ENCODE results near the gene KLRC2.
"Not testable (repeated sequence)": the region's sequence is repeated elsewhere in the genome, so short reads cannot be mapped to it uniquely, and the experiment has no call there.

KLRC2 gene

DNA sequence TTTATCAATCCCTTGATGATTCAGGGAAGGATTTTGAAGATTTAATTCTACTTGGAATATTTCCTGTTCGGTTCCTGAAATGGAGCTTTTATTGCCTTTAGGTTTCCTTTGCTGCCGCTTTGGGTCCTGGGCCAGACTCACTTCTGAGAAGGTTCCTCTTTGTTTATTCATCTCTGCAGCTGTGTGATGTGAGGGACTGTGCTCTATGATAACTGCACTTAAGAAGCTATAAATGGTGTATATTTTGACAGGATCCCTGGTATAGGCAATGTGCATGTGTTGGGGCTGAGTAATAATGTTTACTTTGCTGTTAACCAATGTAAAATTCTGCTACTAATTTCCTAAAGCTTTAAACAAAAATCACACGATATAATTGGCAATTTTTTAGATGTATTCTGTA, at the start of gene KLRC2:
Gene KLRC2, minus strand, starts transcription at position 195 of the 400 bp plus-strand sequence. Its CDS starts 24 bp downstream, at position 171.
- DNase-seq (ENCODE audit: low spot score): not testable (repeated sequence)

DNA sequence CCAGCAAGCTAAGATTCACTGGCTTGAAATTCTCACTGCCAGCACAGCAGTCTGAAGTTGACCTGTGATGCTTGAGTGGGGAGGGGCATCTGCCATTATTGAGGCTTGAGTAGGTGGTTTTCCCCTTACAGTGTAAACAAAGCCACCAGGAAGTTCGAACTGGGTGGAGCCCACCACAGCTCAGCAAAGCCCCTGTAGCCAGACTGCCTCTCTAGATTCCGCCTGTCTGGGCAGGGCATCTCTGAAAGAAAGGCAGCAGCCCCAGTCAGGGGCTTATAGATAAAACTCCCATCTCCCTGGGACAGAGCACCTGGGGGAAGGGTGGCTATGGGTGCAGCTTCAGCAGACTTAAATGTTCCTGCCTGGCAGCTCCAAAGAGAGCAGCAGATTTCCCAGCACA, 46.1 kb upstream of the KLRC2 start:
- DNase-seq (ENCODE audit: low spot score): not testable (repeated sequence)

DNA sequence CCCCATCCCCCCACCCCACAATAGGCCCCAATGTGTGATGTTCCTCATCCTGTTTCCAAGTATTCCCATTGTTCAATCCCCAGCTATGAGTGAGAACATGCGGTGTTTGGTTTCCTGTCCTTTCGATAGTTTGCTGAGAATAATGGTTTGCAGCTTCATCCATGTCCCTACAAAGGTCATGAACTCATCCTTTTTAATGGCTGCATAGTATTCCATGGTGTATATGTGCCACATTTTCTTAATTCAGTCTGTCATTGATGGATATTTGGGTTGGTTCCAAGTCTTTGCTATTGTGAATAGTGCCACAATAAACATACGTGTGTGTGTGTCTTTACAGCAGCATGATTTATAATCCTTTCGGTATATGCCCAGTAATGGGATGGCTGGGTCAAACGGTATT, 37.0 kb upstream of the KLRC2 start:
- DNase-seq (ENCODE audit: low spot score): not testable (repeated sequence)

DNA sequence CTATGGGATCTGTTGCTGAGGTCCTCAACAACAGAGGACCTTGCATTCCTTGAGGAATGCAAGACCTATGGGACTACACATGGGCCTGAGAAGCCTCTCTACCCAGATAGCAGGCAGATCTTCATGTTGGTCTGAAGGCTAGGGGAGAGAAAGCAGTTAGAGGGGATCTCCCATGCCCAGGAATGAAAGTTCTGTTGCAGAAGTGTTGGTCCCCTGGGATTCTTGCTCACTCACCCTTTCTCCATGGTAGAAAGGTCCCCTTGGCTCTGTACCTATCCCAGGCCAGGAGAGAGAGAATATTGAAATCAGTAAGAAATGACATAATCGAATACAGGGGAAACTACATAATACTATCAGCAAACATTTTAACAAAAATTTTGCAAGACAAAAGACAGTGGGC, 33.9 kb upstream of the KLRC2 start:
- DNase-seq (ENCODE audit: low spot score): no peak

DNA sequence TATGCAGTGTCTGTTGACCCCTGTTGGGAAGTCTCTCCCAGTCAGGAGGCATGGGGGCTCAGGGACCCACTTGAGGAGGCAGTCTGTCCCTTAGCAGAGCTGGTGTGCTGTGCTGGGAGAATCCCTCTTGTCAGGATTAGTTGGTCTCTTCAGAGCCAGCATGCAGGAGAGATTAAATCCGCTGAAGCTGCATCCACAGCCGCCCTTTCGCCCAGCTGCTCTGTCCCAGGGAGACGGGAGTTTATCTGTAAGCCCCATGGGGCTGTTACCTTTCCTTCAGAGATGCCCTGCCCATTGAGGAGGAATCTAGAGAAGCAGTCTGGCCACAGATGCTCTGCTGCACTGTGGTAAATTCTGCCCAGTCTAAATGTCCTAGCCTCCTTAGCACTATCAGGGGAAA, 30.5 kb upstream of the KLRC2 start:
- no peak for DNase-seq (ENCODE audit: low spot score)

DNA sequence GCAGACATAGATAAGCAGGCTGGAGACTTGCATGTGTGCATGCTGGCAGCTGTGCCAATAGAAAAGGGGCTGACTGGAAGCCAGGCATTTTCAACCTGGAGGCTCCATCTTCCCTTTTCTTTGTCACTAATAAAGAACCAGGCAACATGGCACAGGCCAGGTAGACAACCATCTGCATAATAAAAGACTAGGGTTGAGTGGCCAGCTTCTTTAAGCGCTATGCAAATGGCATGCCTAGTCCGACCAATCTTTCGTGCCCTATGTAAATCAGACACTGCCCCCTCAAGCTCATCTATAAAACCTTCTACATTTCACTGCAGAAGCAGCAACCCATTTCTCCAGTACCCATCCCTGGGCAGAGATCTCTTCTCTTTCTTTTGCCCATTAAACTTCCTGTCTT, 21.9 kb upstream of the KLRC2 start:
- DNase-seq (ENCODE audit: low spot score): no peak

DNA sequence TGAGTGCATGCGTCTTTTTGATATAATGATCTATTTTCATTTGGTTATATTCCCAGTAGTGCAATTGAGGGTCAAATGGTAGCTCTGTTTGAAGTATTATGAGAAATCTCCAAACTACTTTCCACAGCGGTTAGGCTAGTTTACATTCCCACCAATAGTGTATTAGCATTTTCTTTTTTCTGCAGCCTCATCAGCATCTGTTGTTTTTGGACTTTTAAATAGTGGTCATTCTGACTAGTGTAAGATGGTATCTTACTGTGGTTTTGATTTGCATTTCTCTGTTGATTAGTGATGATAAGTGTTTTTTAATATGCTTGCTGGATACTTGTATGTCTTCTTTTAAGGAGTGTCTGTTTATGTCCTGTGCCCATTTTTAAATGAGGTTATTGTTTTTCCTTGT, 21.0 kb upstream of the KLRC2 start:
- no peak for DNase-seq (ENCODE audit: low spot score)

DNA sequence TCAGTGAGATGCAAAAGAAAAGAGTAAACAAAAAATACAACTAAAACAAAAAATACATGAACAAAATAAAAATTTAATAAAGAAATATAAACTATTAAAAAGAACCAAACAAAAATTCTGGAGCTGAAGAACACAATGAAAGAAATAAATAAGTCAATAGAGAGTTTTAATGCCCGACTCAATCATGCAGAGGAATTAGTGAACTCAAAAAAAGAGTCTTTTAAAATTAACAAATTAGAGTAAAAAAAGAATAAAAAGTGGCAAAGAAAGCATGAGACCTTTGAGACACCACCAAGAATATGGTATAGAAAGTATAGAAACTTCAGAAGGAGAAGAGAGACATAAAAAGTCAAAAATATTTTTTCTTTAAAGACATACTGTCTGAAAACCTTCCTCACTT, 20.0 kb upstream of the KLRC2 start:
- no peak for DNase-seq (ENCODE audit: low spot score)

DNA sequence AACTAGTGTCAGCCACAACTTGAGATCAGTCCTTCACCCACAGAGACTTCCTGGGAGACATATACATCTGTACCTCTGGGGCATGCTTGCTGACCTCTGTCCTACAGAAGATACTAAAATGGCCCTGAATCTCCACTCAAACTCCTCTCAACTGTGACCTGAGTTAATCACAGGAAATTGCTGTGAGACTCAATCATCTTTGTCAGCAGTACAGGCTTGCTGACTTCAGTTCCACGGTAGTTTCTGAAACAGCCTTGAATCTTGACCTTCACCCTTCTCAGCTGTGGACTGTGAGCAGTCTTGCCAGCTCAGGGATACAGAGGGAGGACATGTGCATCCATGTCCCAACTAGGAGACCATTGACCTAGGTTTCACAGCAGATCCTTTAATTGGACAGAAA, 18.7 kb upstream of the KLRC2 start:
- no peak for DNase-seq (ENCODE audit: low spot score)

DNA sequence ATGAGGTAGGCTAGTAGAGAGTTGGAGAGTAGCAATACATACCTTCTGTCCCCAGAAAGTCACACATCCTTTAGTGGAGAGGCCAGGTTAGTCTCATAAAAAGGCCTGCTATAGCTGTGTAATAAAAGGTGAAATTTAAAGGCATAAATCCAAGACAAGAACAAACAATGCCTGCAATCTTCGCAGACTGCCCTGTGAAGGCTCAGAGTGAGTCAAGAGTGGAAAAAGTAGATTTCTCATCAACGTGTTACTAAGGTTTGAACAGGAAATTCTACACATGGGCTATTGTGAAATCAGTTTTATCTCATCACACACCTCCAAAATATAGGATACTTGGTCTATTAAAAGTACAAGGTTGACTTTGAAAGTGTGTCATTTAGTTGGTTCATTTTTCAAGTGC, 17.3 kb upstream of the KLRC2 start, which contains the start of gene KLRC1:
Gene KLRC1, minus strand, starts transcription at position 222 of the 400 bp plus-strand sequence. CDS start 2,221 bp downstream, outside the sequence.
- no peak for DNase-seq (ENCODE audit: low spot score)

DNA sequence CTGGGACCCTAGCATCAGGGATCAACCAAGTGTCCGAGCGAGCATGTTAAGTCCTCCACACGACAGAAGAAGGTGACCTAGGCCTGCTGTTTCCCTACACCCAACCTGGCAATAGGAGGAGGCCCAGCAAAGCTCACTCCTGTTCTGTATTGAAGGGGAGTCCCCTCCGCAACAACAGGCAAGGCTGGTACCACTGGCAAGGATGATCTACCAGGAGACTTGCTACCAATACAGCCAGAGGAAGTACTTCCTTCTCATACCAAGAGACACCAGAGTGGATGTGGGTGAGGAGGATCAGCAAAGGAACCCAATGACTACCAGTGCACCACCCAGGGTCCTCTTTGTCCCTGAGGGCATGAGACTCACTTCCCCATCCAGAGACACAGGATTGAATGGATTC, 12.4 kb upstream of the KLRC2 start:
- no peak for DNase-seq (ENCODE audit: low spot score)

DNA sequence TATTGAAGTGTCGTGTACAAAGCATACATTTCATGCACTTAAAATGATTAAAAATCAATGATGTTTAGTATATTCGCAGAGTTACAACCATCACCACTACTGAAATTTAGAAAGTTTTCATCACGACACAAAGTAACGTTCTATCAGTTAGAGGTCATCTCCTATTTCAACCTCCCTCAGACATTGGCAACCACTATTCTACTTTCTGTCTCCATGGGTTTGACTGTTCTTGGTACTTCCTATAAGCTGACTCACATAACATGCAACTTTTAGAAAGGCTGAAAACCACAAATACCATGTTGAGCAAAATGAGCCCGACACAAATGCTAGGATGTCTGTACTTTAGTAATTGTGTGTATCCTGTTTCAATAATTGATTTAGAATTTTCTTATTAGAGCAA, 10.2 kb upstream of the KLRC2 start:
- not testable (repeated sequence) for DNase-seq (ENCODE audit: low spot score)

DNA sequence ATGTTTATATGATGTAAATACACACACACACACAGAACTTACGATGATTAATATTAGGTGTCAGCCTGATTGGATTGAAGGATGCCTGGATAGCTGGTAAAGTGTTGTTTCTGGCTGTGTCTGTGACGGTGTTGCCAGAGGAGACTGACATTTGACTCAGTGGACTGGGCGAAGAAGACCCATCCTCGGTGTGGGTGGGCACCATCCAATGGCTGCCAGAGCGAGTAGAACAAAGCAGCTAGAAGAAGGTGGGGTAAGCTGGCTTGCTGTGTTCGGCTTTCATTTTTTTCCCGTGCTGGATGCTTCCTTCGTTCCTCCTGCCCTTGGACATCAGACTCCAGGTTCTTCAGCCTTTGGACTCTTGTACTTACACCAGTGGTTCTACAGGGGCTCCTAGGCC, 5.3 kb upstream of the KLRC2 start:
- not testable (repeated sequence) for DNase-seq (ENCODE audit: low spot score)

DNA sequence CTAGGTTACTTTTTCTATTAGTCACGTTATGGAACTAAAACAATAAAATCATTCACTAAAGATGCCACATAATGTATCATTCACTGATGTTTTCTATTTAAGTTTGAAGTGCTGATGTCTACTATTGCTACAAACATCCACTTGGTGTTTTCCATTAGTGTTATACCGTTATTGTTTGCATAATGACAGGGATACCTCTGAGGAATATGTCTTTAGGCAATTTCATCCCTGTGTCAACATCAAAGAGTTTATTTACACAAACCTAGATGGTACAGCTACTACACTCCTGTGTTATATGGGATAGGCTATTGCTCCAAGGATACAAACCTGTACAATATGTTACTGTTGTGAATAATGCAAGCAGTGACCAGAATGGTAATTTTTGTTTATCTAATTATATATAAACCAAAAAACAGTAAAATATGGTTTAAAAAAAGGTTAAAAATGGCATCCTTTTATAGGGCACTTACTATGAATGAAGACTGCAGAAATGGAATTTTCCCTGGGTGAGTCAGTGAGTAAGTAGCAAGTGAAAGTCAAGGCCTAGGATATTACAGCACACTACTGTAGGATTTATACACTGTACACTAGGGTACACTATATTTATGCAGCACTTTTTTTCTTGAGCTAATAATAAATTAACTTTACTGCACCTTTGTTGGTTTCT, 3.9 kb upstream of the KLRC2 start:
- DNase-seq (ENCODE audit: low spot score): not testable (repeated sequence)

DNA sequence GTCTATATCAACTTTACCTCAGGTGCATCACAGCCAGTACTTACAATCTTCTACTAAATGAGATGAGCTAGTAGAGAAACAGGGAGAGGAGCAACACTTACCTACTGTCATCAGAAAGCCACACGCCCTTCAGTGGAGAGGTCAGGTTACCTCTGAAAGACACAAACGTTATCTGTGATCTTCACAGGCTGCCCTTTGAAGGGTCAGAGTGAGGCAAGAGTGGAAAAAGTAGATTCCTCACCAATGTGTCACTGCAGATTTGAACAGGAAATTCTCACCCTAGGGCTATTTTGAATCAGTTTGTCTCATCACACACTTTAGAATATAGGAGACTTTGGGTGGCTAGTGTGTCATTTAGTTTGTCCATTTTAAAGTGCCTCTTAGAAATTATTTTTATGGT, 1.8 kb upstream of the KLRC2 start:
- DNase-seq (ENCODE audit: low spot score): not testable (repeated sequence)

DNA sequence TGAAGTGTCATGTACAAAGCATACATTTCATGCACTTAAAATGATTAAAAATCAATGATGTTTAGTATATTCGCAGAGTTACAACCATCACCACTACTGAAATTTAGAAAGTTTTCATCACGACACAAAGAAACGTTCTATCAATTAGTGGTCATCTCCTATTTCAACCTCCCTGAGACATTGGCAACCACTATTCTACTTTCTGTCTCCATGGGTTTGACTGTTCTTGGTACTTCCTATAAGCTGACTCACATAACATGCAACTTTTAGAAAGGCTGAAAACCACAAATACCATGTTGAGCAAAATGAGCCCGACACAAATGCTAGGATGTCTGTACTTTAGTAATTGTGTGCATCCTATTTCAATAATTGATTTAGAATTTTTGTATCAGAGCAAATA, 5.2 kb downstream of the KLRC2 start:
- DNase-seq (ENCODE audit: low spot score): not testable (repeated sequence)

DNA sequence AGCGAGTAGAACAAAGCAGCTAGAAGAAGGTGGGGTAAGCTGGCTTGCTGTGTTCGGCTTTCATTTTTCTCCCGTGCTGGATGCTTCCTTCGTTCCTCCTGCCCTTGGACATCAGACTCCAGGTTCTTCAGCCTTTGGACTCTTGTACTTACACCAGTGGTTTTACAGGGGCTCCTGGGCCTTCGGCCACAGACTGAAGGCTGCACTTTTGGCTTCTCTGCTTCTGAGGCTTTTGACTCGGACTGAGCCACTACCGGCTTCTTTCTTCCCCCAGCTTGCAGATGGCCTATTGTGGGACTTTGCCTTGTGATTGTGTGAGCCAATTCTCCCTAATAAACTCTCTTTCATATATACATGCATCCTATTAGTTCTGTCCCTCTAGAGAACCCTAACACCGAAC, 9.9 kb downstream of the KLRC2 start:
- DNase-seq (ENCODE audit: low spot score): not testable (repeated sequence)

DNA sequence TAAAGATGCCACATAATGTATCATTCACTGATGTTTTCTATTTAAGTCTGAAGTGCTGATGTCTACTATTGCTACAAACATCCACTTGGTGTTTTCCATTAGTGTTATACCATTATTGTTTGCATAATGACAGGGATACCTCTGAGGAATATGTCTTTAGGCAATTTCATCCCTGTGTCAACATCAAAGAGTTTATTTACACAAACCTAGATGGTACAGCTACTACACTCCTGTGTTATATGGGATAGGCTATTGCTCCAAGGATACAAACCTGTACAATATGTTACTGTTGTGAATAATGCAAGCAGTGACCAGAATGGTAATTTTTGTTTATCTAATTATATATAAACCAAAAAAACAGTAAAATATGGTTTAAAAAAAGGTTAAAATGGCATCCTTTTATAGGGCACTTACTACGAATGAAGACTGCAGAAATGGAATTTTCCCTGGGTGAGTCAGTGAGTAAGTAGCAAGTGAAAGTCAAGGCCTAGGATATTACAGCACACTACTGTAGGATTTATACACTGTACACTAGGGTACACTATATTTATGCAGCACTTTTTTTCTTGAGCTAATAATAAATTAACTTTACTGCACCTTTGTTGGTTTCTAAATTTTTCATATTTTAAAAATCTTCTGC, 11.4 kb downstream of the KLRC2 start:
- not testable (repeated sequence) for DNase-seq (ENCODE audit: low spot score)

DNA sequence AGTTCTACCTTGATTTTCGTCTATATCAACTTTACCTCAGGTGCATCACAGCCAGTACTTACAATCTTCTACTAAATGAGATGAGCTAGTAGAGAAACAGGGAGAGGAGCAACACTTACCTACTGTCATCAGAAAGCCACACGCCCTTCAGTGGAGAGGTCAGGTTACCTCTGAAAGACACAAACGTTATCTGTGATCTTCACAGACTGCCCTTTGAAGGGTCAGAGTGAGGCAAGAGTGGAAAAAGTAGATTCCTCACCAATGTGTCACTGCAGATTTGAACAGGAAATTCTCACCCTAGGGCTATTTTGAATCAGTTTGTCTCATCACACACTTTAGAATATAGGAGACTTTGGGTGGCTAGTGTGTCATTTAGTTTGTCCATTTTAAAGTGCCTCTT, 13.7 kb downstream of the KLRC2 start:
- DNase-seq (ENCODE audit: low spot score): not testable (repeated sequence)

DNA sequence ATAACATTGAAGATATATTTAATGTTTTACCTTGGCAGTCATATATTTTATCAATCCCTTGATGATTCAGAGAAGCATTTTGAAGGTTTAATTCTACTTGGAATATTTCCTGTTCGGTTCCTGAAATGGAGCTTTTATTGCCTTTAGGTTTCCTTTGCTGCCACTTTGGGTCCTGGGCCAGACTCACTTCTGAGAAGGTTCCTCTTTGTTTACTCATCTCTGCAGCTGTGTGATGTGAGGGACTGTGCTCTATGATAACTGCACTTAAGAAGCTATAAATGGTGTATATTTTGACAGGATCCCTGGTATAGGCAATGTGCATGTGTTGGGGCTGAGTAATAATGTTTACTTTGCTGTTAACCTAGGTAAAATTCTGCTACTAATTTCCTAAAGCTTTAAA, 15.5 kb downstream of the KLRC2 start, which contains the start of gene KLRC3:
Gene KLRC3, minus strand, starts transcription at position 262 of the 400 bp plus-strand sequence. Its CDS starts 45 bp downstream, at position 217.
- not testable (repeated sequence) for DNase-seq (ENCODE audit: low spot score)

DNA sequence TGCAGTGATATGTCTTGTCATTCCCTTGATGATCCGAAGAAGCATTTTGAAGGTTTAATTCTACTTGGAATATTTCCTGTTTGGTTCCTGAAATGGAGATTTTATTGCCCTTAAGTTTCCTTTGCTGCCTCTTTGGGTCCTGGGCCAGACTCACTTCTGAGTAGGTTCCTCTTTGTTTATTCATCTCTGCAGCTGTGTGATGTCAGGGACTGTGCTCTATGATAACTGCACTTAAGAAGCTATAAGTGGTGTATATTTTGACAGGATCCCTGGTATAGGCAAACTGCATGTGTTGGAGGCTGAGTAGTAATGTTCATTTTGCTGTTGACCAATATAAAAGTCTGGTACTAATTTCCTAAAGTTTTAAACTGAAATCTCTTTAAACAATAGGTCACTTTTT, 26.4 kb downstream of the KLRC2 start, which contains the start of gene KLRC4:
Gene KLRC4, minus strand, starts transcription at position 366 of the 400 bp plus-strand sequence. Its CDS starts 182 bp downstream, at position 184.
- no peak for DNase-seq (ENCODE audit: low spot score)

DNA sequence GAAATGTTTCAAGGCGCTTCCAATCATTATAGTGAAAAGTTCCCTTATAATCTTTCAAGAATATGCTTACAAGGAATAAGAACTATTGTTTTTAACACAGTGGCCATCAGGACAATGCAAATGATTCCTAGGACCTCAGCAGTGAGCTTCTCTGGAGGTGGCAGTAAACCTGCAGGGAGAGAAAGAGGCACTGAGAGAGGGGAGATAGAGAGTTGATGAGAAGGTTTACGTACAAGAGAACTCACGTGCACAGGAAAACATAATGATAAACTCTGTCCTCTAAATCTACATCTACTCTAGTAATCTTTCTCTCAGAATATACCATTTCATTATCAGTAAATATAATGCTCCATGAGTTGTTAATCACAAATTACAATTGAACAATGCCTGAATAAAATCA, 27.0 kb downstream of the KLRC2 start:
- no peak for DNase-seq (ENCODE audit: low spot score)

DNA sequence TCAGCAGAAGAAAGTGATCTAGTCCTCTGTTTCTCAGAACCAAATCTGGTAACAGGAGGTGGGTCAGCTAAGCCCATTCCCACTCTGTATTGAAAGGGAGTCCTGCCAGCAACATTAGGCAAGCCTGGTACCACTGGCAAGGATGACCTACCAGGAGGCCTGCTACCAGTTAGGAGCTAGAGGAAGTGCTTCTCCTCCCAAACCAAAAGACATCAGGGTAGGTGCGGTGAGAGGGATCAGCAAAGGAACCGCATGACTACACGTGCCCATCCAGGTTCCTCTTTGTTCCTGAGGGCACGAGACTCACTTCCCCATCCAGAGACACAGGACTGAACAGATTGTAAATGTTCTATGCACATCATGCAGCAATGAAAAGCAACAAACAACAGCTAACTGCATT, 29.1 kb downstream of the KLRC2 start:
- DNase-seq (ENCODE audit: low spot score): no peak
